Amygdala (tissue), 56 donors: ENCODE measurements around the gene ANTKMT.
A peak's percentile ranks its signal among the peaks of the same experiment; 100 is the strongest.
"Not testable (repeated sequence)": the region's sequence is repeated elsewhere in the genome, so short reads cannot be mapped to it uniquely, and the experiment has no call there.

Experiments
- DNase-seq, 56 donors: peaks; one replicate each; lab custom pipeline; 2025; lab: John Stamatoyannopoulos, UW

Gene ANTKMT

GRCh38 chr16:680967-681745 lies 39.8 kb upstream of the ANTKMT start:
- DNase-seq, result peak in 2 of 56 donors; percentile 8 to 18

GRCh38 chr16:681746-682427 lies 39.1 kb upstream of the ANTKMT start:
- peak in 1 of 56 donors; percentile 22 for DNase-seq

- no peak for DNase-seq
Measured at GRCh38 chr16:682493-683395, 38.2 kb upstream of the ANTKMT start.

- peak in 1 of 56 donors; percentile 48 for DNase-seq
Measured at GRCh38 chr16:683396-684070, 37.4 kb upstream of the ANTKMT start.

GRCh38 chr16:684071-684794 lies 36.7 kb upstream of the ANTKMT start, which contains the start of gene JMJD8:
Gene JMJD8 (minus strand): TSS chr16:684334. CDS start chr16:684319, 15 bp downstream.
- peak; percentile 69 to 98 (median 92) for DNase-seq

- peak in 1 of 56 donors; percentile 41 for DNase-seq
Measured at GRCh38 chr16:684961-685696, 35.8 kb upstream of the ANTKMT start.

- DNase-seq, result peak in 2 of 56 donors; percentile 13 to 24
Measured at GRCh38 chr16:685967-686366, 35.0 kb upstream of the ANTKMT start.

GRCh38 chr16:686459-687260 lies 34.3 kb upstream of the ANTKMT start:
- DNase-seq, result no peak

- no peak for DNase-seq
Measured at GRCh38 chr16:687499-687898, 33.4 kb upstream of the ANTKMT start.

- DNase-seq, result no peak
Measured at GRCh38 chr16:689175-689897, 31.6 kb upstream of the ANTKMT start.

GRCh38 chr16:691242-691641 lies 29.7 kb upstream of the ANTKMT start:
- not testable (repeated sequence) for DNase-seq

- DNase-seq, result no peak
Measured at GRCh38 chr16:692356-693108, 28.4 kb upstream of the ANTKMT start.

GRCh38 chr16:693364-693763 lies 27.6 kb upstream of the ANTKMT start:
- no peak for DNase-seq

- no peak for DNase-seq
Measured at GRCh38 chr16:693766-694165, 27.2 kb upstream of the ANTKMT start.

- DNase-seq, result no peak
Measured at GRCh38 chr16:694187-694862, 26.6 kb upstream of the ANTKMT start.

- no peak for DNase-seq
Measured at GRCh38 chr16:694863-695354, 26.0 kb upstream of the ANTKMT start.
